ENCODE results near the gene KCNQ1OT1. TPM values are rescaled to one million over a fixed set of nuclear protein-coding genes. Genes with fewer than 3 reads are reported as not detected.
A peak's percentile ranks its signal among the peaks of the same experiment; 100 is the strongest.

Gene KCNQ1OT1
- total RNA-seq, 4 donors from 2014 or later = 6.3 to 8.0 (median 7.7) TPM

DNA sequence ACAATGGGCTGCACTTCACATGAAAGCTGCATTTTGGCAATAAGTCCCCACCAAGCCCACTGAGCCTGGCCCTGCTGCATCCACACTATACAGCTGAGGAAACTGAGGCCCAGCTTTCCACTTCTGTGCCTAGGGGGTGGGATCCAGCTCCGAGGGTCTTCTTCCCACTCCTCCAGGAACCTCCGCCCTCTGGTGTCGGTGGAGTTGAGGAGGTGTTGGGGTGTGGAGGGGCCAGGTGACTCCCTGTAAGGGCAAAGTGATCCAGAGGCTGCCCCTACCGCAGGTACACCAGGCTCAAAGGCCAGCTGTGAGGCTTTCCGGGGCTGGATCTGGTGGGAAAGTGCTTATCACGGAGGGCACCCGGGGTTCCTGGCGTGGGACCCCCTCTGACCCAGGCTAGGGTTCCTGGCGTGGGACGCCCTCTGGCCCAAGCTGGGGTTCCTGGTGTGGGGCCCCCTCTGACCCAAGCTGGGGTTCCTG, 130.0 kb downstream of the KCNQ1OT1 start:
- WGBS, 2 donors = 94% methylated on average over 6 to 10 of the region's 10 CpGs

DNA sequence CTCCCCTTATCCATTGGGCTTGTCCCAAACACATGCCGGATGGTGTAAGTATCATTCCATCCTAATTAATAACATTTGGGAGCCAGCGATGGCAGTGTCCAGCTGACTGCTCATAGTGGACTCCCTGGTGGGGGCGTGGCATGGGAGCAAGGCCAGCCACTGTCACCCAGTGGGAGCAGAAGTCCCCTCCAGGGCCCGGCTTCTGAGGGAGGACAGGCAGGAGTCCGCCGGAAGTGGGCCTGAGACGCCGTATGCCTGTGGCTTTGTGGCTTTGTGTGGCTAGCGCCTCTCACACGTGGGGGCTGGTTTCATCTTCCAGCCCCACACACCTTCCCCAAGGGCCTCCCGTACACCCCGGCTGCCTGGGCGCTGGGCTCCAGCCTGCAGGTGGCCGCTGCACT, 130.5 kb downstream of the KCNQ1OT1 start:
- 81 to 88% methylated on average over 14 of the region's 14 CpGs for WGBS, 2 donors

More for the DNA sequence above, 130.0 kb downstream of the KCNQ1OT1 start:
- TF ChIP-seq, protein P1, sequence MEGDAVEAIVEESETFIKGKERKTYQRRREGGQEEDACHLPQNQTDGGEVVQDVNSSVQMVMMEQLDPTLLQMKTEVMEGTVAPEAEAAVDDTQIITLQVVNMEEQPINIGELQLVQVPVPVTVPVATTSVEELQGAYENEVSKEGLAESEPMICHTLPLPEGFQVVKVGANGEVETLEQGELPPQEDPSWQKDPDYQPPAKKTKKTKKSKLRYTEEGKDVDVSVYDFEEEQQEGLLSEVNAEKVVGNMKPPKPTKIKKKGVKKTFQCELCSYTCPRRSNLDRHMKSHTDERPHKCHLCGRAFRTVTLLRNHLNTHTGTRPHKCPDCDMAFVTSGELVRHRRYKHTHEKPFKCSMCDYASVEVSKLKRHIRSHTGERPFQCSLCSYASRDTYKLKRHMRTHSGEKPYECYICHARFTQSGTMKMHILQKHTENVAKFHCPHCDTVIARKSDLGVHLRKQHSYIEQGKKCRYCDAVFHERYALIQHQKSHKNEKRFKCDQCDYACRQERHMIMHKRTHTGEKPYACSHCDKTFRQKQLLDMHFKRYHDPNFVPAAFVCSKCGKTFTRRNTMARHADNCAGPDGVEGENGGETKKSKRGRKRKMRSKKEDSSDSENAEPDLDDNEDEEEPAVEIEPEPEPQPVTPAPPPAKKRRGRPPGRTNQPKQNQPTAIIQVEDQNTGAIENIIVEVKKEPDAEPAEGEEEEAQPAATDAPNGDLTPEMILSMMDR (IDR thresholded peaks at IDR 0.05) = no peak
- TF ChIP-seq POLR2A (IDR thresholded peaks at IDR 0.05) = no peak
- TF ChIP-seq EP300 (IDR thresholded peaks at IDR 0.05) = no peak
- peaks cover 0 to 3% (median 0%) of the 10 kb centered on the region in 4 donors for H3K4me1 ChIP-seq
- no peaks in the 10 kb centered on the region for H3K27me3 ChIP-seq
- no peaks in the 10 kb centered on the region for H3K9me3 ChIP-seq
- H3K4me3 ChIP-seq = no peak overlapping the region
- H3K27ac ChIP-seq = no peak overlapping the region
- no peaks in the 10 kb centered on the region for H3K36me3 ChIP-seq
- no peak for DNase-seq (ENCODE audit: low spot score in 2 of 2)

DNA sequence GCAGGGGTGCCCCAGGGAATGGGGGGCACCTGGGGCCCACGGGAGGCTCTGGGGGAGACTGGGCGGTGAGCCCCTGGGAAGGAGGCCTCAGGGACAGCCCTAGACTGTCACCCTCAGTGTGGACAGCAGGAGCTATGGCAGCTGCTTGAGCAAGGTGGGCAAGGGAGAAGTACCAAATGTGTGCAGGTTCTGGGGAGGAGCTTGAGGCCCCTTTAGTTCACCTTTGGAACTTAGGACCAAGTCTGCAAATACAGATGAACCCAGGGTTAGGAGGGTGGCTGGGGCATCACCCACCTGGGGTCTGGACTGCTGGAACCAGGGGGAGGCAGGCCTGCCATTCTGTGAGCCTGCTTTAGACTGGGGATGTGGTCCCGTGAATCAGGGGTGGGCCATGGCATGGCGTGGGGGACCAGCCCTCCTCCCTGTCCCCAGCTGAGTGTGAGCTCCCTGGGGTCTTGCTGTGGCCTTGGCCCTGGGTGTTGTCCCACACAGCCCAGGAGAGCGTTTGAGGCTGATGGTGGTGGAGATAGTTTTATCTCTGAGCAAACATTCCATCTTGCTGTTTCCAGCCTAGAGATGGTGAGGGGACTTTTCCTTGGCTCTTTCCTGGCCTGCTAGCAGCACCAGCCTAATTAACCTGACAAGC, 132.6 kb downstream of the KCNQ1OT1 start:
- no peaks in the 10 kb centered on the region for H3K9me3 ChIP-seq
- no peak for DNase-seq (ENCODE audit: low spot score in 2 of 2)
- no peak overlapping the region for H3K27ac ChIP-seq
- TF ChIP-seq EP300 (IDR thresholded peaks at IDR 0.05) (no peak), POLR2A (IDR thresholded peaks at IDR 0.05) (no peak)
- TF ChIP-seq, protein P1 (IDR thresholded peaks at IDR 0.05) = no peak
- peaks cover 0 to 10% (median 4%) of the 10 kb centered on the region in 4 donors for H3K4me1 ChIP-seq
- no peak overlapping the region for H3K4me3 ChIP-seq
- no peaks in the 10 kb centered on the region for H3K36me3 ChIP-seq
- H3K27me3 ChIP-seq = no peaks in the 10 kb centered on the region
- WGBS, 2 donors = 82 to 91% methylated on average over 3 to 5 of the region's 5 CpGs

More for the DNA sequence above, 130.5 kb downstream of the KCNQ1OT1 start:
- H3K27ac ChIP-seq = no peak overlapping the region
- H3K9me3 ChIP-seq = no peaks in the 10 kb centered on the region
- peaks cover 0 to 3% (median 0%) of the 10 kb centered on the region in 4 donors for H3K4me1 ChIP-seq
- no peaks in the 10 kb centered on the region for H3K27me3 ChIP-seq
- no peaks in the 10 kb centered on the region for H3K36me3 ChIP-seq
- DNase-seq (ENCODE audit: low spot score in 2 of 2) = no peak
- no peak for TF ChIP-seq POLR2A (IDR thresholded peaks at IDR 0.05)
- TF ChIP-seq, protein P1 (IDR thresholded peaks at IDR 0.05) = no peak
- no peak for TF ChIP-seq EP300 (IDR thresholded peaks at IDR 0.05)
- H3K4me3 ChIP-seq = no peak overlapping the region

DNA sequence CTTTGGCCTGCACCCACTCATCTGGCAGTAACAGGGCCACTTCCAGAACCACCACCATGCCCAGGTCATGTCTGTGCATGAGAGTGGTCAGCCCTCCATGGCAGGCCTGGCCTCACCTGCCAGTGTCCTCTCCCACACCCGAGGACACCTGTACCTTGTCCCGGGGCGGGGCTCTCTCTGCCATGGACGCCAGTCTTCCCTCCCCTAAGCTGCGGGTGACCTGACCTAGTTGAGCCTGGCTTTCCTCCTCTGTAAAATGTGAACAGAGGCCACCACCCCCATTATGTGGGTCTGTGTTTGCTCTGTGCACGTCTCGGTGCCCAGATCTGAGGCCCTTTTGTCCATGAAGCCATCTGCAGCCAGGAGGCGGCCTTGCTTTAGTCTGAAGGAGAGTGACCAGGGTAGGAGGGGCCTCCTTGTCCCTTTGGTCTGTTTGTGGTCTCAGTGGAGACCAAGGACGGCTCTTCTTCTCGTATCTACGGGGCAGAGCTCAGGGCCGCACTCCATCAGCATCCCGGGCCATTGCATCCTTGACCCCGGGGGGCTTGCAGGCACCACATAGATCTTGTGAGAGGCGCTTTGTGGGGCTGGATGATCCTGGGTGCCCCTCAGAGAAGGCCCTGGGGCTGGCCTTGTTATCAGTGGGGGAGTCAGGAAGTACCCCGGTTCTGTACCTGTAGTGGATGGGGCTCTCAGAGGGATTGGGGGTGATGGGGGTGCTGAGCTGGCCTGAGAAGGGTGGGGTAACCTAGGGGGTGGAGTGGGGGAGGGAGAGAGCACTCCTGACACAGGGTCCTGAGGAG, 133.4 kb downstream of the KCNQ1OT1 start:
- Histone ChIP-seq H3K9me3 (no peaks in the 10 kb centered on the region), H3K4me3 (no peak overlapping the region), H3K27me3 (no peaks in the 10 kb centered on the region), H3K27ac (no peak overlapping the region), H3K4me1 (peaks cover 0 to 16% (median 7%) of the 10 kb centered on the region in 4 donors), H3K36me3 (no peaks in the 10 kb centered on the region)
- 87 to 91% methylated on average over 8 to 16 of the region's 16 CpGs for WGBS, 2 donors
- DNase-seq (ENCODE audit: low spot score in 2 of 2) = peak in 1 of 2 donors; percentile 12
- TF ChIP-seq EP300 (IDR thresholded peaks at IDR 0.05) = no peak

DNA sequence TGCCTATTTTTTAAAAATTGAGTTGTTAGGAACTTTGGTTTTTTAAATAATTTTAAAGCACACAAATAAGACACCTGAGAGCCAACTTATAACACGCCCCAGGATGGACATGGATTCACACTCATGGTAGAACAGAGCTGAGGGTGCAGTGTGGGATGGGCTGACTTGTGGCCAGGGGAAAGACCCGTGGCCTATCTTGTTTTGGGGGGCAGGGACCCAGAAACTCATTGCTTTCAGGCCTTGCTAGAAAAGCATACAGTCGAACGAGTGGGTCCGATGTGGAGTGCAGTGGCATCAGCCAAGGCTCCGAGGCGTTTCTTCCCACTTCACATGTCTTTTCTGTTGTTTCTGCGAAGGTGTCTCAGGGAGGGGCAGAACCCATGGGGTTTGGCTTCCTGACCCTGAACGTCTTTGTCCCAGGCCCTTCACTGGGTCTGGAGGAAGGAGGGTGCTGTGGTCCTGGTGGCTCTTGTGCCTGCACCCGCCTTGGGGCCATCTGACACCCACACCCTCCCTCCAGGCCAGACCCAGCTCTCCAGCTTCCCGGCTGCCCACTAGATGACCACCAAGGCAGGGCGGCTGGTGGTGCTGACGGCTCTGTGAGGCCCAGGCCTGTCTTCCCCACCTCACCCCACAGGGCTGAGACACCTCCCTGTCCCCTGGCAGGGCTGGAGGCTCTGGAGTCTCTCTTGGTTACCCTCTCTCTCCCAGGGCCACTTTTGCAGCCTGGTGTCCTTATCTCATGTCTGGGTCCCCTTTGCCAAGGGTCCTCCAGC, 134.2 kb downstream of the KCNQ1OT1 start:
- Histone ChIP-seq H3K9me3 (no peaks in the 10 kb centered on the region), H3K27ac (no peak overlapping the region), H3K4me3 (no peak overlapping the region), H3K4me1 (peaks cover 0 to 17% (median 7%) of the 10 kb centered on the region in 4 donors), H3K36me3 (no peaks in the 10 kb centered on the region), H3K27me3 (no peaks in the 10 kb centered on the region)
- TF ChIP-seq POLR2A (IDR thresholded peaks at IDR 0.05) = no peak
- TF ChIP-seq, protein P1 (IDR thresholded peaks at IDR 0.05) = no peak
- no peak for TF ChIP-seq EP300 (IDR thresholded peaks at IDR 0.05)
- WGBS, 2 donors = 91 to 92% methylated on average over 13 of the region's 13 CpGs
- peak in 1 of 2 donors; percentile 8 for DNase-seq (ENCODE audit: low spot score in 2 of 2)
